ENCODE results near the gene PDSS1.
A peak's percentile ranks its signal among the peaks of the same experiment; 100 is the strongest.
"Not testable (repeated sequence)": the region's sequence is repeated elsewhere in the genome, so short reads cannot be mapped to it uniquely, and the experiment has no call there.

Gene PDSS1

DNA sequence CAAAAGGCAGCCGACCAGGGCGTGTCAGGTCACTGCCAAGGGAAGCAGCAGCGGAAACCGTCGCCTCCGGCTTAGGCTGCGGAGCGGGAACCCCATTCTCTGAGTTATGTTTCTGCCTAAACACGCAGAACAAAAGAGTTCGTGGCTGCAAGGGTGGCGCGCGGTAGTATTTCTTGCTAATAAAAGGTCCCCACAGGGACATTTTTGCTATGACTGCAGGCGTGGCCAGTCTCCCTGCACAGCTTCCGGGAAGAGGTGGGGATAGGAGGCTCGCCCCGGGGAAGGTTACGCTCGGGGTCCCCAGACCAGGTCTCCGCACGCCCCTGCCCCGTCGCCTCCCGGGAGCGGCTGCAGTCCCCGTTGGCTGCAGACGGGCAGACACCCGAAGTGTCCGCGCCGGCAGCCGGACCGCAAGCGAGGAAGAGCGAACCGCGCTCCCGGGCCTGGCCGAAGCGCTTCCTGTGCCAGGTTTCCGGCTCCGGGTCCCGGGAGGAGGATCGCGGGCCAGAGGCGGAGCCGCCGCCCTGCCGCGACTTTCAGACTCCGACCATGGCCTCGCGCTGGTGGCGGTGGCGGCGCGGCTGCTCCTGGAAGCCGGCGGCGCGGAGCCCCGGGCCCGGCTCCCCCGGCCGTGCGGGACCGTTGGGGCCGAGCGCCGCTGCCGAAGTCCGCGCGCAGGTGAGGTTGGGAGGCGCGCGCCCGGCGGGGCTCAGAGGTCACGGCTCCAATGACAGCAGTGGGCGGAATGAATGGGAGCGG, at the start of gene PDSS1:
Gene PDSS1 (plus strand): TSS at position 539 of the 759 bp plus-strand sequence. CDS start 11 bp downstream, at position 550.
- peak; percentile 86 for FAIRE-seq
- peak; percentile 77 for DNase-seq (ENCODE audit: insufficient read length, low spot score)

DNA sequence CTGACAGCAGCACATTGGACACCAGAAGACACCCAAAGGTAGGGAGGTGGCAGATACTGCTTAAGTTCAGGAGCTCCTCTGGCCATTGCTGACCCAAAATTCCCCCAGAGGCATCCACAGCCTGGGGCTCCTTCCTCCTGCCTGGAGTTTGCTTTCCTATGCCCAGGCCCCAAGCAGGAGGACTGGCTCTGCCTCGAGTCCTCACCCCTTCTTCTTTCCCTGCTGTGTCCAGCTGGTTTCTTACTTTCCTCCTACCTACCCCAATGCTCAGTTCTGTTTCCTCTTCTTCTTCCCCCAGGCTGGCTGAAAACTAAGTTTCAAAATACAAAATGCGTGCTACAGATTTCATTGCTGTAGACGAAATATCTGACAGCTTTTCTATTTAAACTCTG, 49.3 kb upstream of the PDSS1 start:
- FAIRE-seq = not testable (repeated sequence)

GRCh38 chr10:26650406-26650805, 47.1 kb upstream of the PDSS1 start:
- DNase-seq (ENCODE audit: insufficient read length, low spot score) = no peak
- no peak for FAIRE-seq

More for the DNA sequence above, 49.3 kb upstream of the PDSS1 start:
- DNase-seq (ENCODE audit: insufficient read length, low spot score) = not testable (repeated sequence)

DNA sequence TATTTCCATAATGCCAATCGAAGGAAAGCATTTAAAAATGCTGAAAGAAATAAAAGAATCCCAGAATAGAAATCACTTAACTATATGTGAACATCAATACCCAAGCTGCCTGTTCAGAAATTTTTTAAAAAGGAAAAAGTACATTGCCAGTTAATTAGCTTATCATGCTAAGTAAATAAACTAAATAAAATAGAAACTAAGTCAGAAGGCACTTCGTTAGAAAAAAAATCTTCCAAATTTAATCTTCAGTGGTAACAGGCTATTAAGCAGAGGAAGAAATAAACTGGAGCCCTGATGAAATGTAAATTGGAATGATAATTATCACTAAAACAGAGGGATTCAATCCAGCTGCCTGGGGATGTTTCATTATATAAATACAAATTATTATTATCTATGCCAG, 46.0 kb upstream of the PDSS1 start:
- FAIRE-seq = peak; percentile 4
- not testable (repeated sequence) for DNase-seq (ENCODE audit: insufficient read length, low spot score)

DNA sequence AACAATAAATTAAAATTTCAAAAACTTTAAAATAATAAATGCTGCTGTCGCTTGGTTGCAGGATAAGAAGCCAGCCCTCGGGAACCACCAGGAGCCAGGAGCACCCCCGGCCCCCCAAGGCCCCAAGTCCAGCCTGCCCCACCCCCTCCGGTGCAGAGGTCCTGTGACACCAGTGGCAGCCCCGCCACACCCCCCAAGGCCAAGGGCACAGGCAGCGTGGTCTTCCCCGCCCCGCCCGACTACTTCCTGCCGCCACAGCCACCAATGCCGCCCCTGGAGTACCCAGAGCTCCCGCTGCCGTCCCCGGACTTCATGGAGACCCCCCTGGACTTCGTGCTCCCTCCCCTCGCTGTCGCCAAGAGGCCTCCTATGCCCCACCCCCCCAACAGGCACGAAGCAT, 44.5 kb upstream of the PDSS1 start:
- no peak for FAIRE-seq
- no peak for DNase-seq (ENCODE audit: insufficient read length, low spot score)

GRCh38 chr10:26655746-26656145, 41.8 kb upstream of the PDSS1 start:
- no peak for FAIRE-seq
- no peak for DNase-seq (ENCODE audit: insufficient read length, low spot score)

- FAIRE-seq = no peak
Observed at GRCh38 chr10:26662864-26663263, 34.6 kb upstream of the PDSS1 start.

GRCh38 chr10:26665080-26666048, 32.1 kb upstream of the PDSS1 start:
- FAIRE-seq = no peak
- no peak for DNase-seq (ENCODE audit: insufficient read length, low spot score)

More at GRCh38 chr10:26662864-26663263, 34.6 kb upstream of the PDSS1 start:
- DNase-seq (ENCODE audit: insufficient read length, low spot score) = no peak

- DNase-seq (ENCODE audit: insufficient read length, low spot score) = no peak
- no peak for FAIRE-seq
Observed at GRCh38 chr10:26675873-26676257, 21.6 kb upstream of the PDSS1 start.

GRCh38 chr10:26679588-26679987, 17.9 kb upstream of the PDSS1 start:
- FAIRE-seq = no peak
- DNase-seq (ENCODE audit: insufficient read length, low spot score) = no peak

DNA sequence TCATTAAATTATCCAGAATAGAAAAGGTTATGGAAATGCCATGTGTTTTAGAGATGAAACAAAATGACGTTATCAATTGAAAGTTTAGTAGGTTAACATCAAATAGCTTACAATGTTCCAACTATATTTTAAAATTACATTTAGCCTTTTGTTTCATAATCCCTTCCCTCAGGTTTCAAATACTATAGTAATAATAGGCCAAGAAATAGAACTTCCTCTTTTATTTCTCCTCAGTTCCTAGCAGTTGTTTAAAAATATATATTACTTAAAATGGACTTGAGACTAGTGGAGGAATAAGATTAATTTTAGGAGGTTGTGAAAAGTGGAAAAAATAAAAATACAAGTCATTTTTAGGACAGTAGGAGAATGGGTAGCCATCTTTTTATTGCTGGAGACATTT, 16.4 kb upstream of the PDSS1 start:
- FAIRE-seq (no peak), DNase-seq (ENCODE audit: insufficient read length, low spot score) (no peak)

- DNase-seq (ENCODE audit: insufficient read length, low spot score) = not testable (repeated sequence)
- FAIRE-seq = peak; percentile 78
Observed at GRCh38 chr10:26681971-26682370, 15.5 kb upstream of the PDSS1 start.

DNA sequence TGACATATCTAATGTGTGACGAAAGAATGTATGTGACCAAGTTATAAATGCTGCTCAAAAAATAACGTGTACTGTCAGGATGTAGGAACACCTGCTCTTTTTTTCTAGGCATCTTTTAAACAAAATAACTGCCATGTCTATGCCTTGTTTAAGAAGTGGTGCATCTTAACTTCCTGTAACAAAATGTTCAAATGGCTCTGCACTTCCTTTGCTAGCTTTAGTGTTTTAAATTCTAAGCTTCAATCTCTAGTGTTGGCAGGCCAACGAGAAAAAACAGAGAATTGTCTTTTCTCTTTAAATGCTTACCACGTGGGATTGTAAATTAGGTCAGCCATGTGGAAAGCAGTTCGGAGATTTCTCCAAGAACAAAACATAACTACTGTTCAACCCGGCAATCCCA, 14.6 kb upstream of the PDSS1 start:
- DNase-seq (ENCODE audit: insufficient read length, low spot score) (no peak), FAIRE-seq (no peak)

DNA sequence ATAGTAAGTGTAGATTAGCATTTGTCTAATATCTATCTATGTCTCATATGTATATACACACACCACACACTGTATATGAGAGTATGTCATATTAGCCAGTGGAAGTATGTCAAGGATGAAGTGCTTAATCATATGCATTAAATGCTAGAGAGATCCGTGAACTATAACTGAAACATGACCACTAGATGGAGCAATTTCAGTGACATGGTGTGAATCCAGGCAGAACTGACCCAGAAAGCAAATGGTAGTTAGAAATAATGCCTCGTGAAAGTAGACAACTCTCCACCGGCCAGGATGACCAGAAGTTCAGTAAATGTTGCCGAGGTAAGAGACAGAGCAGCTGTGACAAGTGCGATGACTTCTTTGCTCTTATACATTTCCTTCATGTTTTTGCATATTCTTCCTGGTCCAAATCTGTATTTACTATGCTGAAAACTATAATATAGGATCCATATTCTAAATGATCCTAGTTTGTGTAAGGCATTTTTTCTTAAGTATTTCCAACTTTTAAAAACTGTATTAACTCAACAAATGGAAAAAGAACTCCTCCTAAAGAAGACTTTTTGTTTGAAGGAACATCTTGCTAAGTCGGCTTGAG, 12.7 kb upstream of the PDSS1 start:
- DNase-seq (ENCODE audit: insufficient read length, low spot score) (peak; percentile 16), FAIRE-seq (peak; percentile 99)

DNA sequence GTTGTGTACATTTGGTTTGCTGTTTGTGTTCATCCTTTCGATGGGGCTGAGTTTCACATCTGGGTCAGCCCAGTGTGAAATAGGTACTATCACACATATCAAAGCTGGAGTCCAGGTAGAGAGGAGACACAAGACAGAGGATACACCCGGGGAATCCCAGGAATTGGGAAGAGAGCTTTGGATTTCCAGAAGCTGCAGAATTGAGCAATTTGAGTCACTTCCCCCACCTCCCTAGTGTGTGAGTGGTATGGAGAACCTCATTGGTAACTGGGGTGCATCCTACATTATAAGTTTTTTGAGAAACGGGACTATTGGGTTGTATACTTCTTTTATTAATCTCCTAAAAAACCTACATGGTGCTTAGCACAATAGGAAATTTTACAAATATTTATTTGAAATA, 12.1 kb upstream of the PDSS1 start:
- no peak for FAIRE-seq
- no peak for DNase-seq (ENCODE audit: insufficient read length, low spot score)

GRCh38 chr10:26689399-26689798, 8.1 kb upstream of the PDSS1 start:
- DNase-seq (ENCODE audit: insufficient read length, low spot score) (no peak), FAIRE-seq (no peak)

- FAIRE-seq (no peak), DNase-seq (ENCODE audit: insufficient read length, low spot score) (no peak)
Observed at GRCh38 chr10:26690731-26691475, 6.6 kb upstream of the PDSS1 start.

GRCh38 chr10:26694536-26694935, 3.0 kb upstream of the PDSS1 start:
- not testable (repeated sequence) for DNase-seq (ENCODE audit: insufficient read length, low spot score); FAIRE-seq

GRCh38 chr10:26696786-26697162, 727 bp upstream of the PDSS1 start:
- FAIRE-seq = no peak
- DNase-seq (ENCODE audit: insufficient read length, low spot score) = no peak

- FAIRE-seq = no peak
Observed at GRCh38 chr10:26697922-26698608, 564 bp downstream of the PDSS1 start.

More at GRCh38 chr10:26697922-26698608, 564 bp downstream of the PDSS1 start:
- peak; percentile 5 for DNase-seq (ENCODE audit: insufficient read length, low spot score)

Data from GM19239 (cell line).